Motor neuron (in vitro differentiated cells): ENCODE results near the gene CILP2. TPM values are rescaled to one million over a fixed set of nuclear protein-coding genes. Genes with fewer than 3 reads are reported as not detected.

Source experiments
- ATAC-seq, 8 experiments: fragments of 200-7000 bp; cut with Tn5 transposase; replicated peaks in 6 of 8; 2 replicates each; pipeline ENCODE4 v1.8.0; 2021; ENCODE audit warnings: mild to moderate bottlenecking in 8 of 8, moderate library complexity in 8 of 8
- H3K27ac ChIP-seq, 2 donors: fragments of 250-450 bp; sonication (Bioruptor Pico); 2 replicates each; pipeline ENCODE4 v1.9.0; 2021; ENCODE audit warnings: antibody characterized with exemption in 2 of 2, mild to moderate bottlenecking in 2 of 2, moderate library complexity in 1 of 2
- H3K4me1 ChIP-seq, 2 donors: fragments of 250-450 bp; sonication (Bioruptor Pico); replicated peaks in 1 of 2; 2 replicates each; pipeline ENCODE4 v1.6.1; 2021; ENCODE audit warnings: antibody characterized with exemption in 2 of 2, mild to moderate bottlenecking in 2 of 2, moderate library complexity in 1 of 2
- H3K4me3 ChIP-seq, 5 donors: fragments of 250-450 bp; sonication (Bioruptor Pico); 2 replicates each; pipeline ENCODE4 v1.9.0; 2021; ENCODE audit warnings: antibody characterized with exemption in 5 of 5, mild to moderate bottlenecking in 5 of 5, moderate library complexity in 4 of 5
- WGBS, 10 experiments: fragments of 450-650 bp; shearing (Covaris generic); methylation state at CpG; one replicate each; pipeline ENCODE4 v1.0.0; 2022; 5-methylcytosine and 5-hydroxymethylcytosine counted together
- in situ Hi-C, 9 experiments: fragments of 400-800 bp; cut with MboI; loops; one replicate each; pipeline ENCODE4 v1.15.0; 2021; ENCODE audit warnings: low sequenced_read_pairs in 9 of 9, low pct_unique_long_range_greater_than_20kb in 2 of 9; ENCODE audit not compliant: unreplicated experiment in 9 of 9
- total RNA-seq, 8 experiments: library from RNA; unstranded; fragments of 300-600 nt; gene quantifications; 2 replicates each; pipeline versions ENCODE4 v1.2.3 to v1.2.4, GENCODE V29; 2022

Gene CILP2
- total RNA-seq, 8 experiments from 2014 or later, result 0.37 to 1.5 (median 0.90) TPM

- Histone ChIP-seq H3K4me3 (no peak overlapping the region), H3K27ac (no peak overlapping the region), H3K4me1 (peaks cover 2 to 11% of the 10 kb centered on the region in 2 donors)
- in situ Hi-C loops, result loop anchor here in 8 of 9 experiments (10.0 to 25.0 kb wide), 2 partner anchors 103 to 110 kb away; partner anchors contain the start of genes GMIP (in 8 of the 8) and LPAR2 (in 3 of the 8)
- WGBS, 10 experiments, result 63 to 93% (median 87%) methylated on average over 1 to 8 of the region's 27 CpGs; no CpG with 5 or more reads in 3 of the 10 experiments
- ATAC-seq, result no peak
Observed at GRCh38 chr19:19534556-19535265, 3.4 kb upstream of the CILP2 start.

GRCh38 chr19:19535311-19536191 lies 2.5 kb upstream of the CILP2 start:
- Histone ChIP-seq H3K27ac (no peak overlapping the region), H3K4me3 (no peak overlapping the region), H3K4me1 (peaks cover 2 to 11% of the 10 kb centered on the region in 2 donors)
- 80 to 100% (median 95%) methylated on average over 1 to 2 of the region's 34 CpGs; no CpG with 5 or more reads in 6 of the 10 experiments for WGBS, 10 experiments
- no peak for ATAC-seq
- in situ Hi-C loops, result loop anchor here in 8 of 9 experiments (10.0 to 25.0 kb wide), 2 partner anchors 102 to 109 kb away; partner anchors contain the start of genes GMIP (in 8 of the 8) and LPAR2 (in 3 of the 8)

- ATAC-seq, result no peak
- 10 to 100% (median 56%) methylated on average over 1 to 11 of the region's 59 CpGs; no CpG with 5 or more reads in 4 of the 10 experiments for WGBS, 10 experiments
Observed at GRCh38 chr19:19537075-19538048, 703 bp upstream of the CILP2 start.

GRCh38 chr19:19538785-19539166 lies 711 bp downstream of the CILP2 start:
- WGBS, 10 experiments, result 10 to 28% methylated on average over 2 to 6 of the region's 7 CpGs; no CpG with 5 or more reads in 8 of the 10 experiments
- H3K4me3 ChIP-seq, result peak overlapping the region in 3 of 5 donors; percentile 36 to 40 (median 38)
- peak in 5 of 8 experiments; percentile 1 to 27 (median 6) for ATAC-seq

More at GRCh38 chr19:19537075-19538048, 703 bp upstream of the CILP2 start:
- in situ Hi-C loops, result loop anchor here in 8 of 9 experiments (10.0 to 25.0 kb wide), 2 partner anchors 100 to 107 kb away; partner anchors contain the start of genes GMIP (in 8 of the 8) and LPAR2 (in 3 of the 8)
- Histone ChIP-seq H3K27ac (no peak overlapping the region), H3K4me1 (peaks cover 1 to 16% of the 10 kb centered on the region in 2 donors), H3K4me3 (peak overlapping the region in 2 of 5 donors; percentile 38 to 40)

GRCh38 chr19:19539698-19540063 lies 1.6 kb downstream of the CILP2 start:
- WGBS, 10 experiments, result 40% methylated on average over 1 of the region's 19 CpGs; no CpG with 5 or more reads in 9 of the 10 experiments
- Histone ChIP-seq H3K27ac (no peak overlapping the region), H3K4me1 (peaks cover 0 to 14% of the 10 kb centered on the region in 2 donors), H3K4me3 (no peak overlapping the region)
- ATAC-seq, result no peak
- in situ Hi-C loops, result loop anchor here in 8 of 9 experiments (10.0 to 25.0 kb wide), 2 partner anchors 98 to 105 kb away; partner anchors contain the start of genes GMIP (in 8 of the 8) and LPAR2 (in 3 of the 8)

More at GRCh38 chr19:19538785-19539166, 711 bp downstream of the CILP2 start:
- Histone ChIP-seq H3K27ac (no peak overlapping the region), H3K4me1 (peaks cover 0 to 14% of the 10 kb centered on the region in 2 donors)
- in situ Hi-C loops, result loop anchor here in 8 of 9 experiments (10.0 to 25.0 kb wide), 2 partner anchors 99 to 106 kb away; partner anchors contain the start of genes GMIP (in 8 of the 8) and LPAR2 (in 3 of the 8)

- 60 to 100% (median 61%) methylated on average over 4 to 18 of the region's 74 CpGs; no CpG with 5 or more reads in 7 of the 10 experiments for WGBS, 10 experiments
- peak in 7 of 8 experiments; percentile 2 to 61 (median 52) for ATAC-seq
- Histone ChIP-seq H3K27ac (no peak overlapping the region), H3K4me3 (peak overlapping the region in 4 of 5 donors; percentile 22 to 27 (median 25)), H3K4me1 (peaks cover 0 to 14% of the 10 kb centered on the region in 2 donors)
- in situ Hi-C loops, result loop anchor here in 3 of 9 experiments (25.0 kb wide), 1 partner anchor 97 kb away; the partner anchor contains the start of genes GMIP (in 3 of the 3) and LPAR2 (in 3 of the 3)
Observed at GRCh38 chr19:19540064-19540714, 2.1 kb downstream of the CILP2 start.

GRCh38 chr19:19540715-19541515 lies 2.9 kb downstream of the CILP2 start:
- H3K27ac ChIP-seq, result no peak overlapping the region
- ATAC-seq, result peak in 7 of 8 experiments; percentile 13 to 79 (median 66)
- peaks cover 0 to 14% of the 10 kb centered on the region in 2 donors for H3K4me1 ChIP-seq
- WGBS, 10 experiments, result no CpG with 5 or more reads among the region's 45 CpGs
- in situ Hi-C loops, result loop anchor here in 3 of 9 experiments (25.0 kb wide), 1 partner anchor 96 kb away; the partner anchor contains the start of genes GMIP (in 3 of the 3) and LPAR2 (in 3 of the 3)
- peak overlapping the region in 4 of 5 donors; percentile 22 to 27 (median 25) for H3K4me3 ChIP-seq

- H3K27ac ChIP-seq, result no peak overlapping the region
- H3K4me3 ChIP-seq, result peak overlapping the region in 1 of 5 donors; percentile 27
- in situ Hi-C loops, result loop anchor here in 3 of 9 experiments (25.0 kb wide), 1 partner anchor 96 kb away; the partner anchor contains the start of genes GMIP (in 3 of the 3) and LPAR2 (in 3 of the 3)
- ATAC-seq, result no peak
- WGBS, 10 experiments, result 83% methylated on average over 2 of the region's 16 CpGs; no CpG with 5 or more reads in 9 of the 10 experiments
- peaks cover 0 to 14% of the 10 kb centered on the region in 2 donors for H3K4me1 ChIP-seq
Observed at GRCh38 chr19:19541616-19542015, 3.6 kb downstream of the CILP2 start.

GRCh38 chr19:19542507-19542906 lies 4.4 kb downstream of the CILP2 start:
- ATAC-seq, result no peak
- Histone ChIP-seq H3K4me3 (no peak overlapping the region), H3K4me1 (peaks cover 0 to 14% of the 10 kb centered on the region in 2 donors), H3K27ac (no peak overlapping the region)
- in situ Hi-C loops, result loop anchor here in 3 of 9 experiments (25.0 kb wide), 1 partner anchor 95 kb away; the partner anchor contains the start of genes GMIP (in 3 of the 3) and LPAR2 (in 3 of the 3)
- 83 to 100% (median 100%) methylated on average over 1 to 3 of the region's 12 CpGs; no CpG with 5 or more reads in 6 of the 10 experiments for WGBS, 10 experiments

GRCh38 chr19:19543101-19543500 lies 5.0 kb downstream of the CILP2 start:
- in situ Hi-C loops, result loop anchor here in 3 of 9 experiments (25.0 kb wide), 1 partner anchor 94 kb away; the partner anchor contains the start of genes GMIP (in 3 of the 3) and LPAR2 (in 3 of the 3)
- 80 to 100% (median 98%) methylated on average over 2 to 8 of the region's 13 CpGs; no CpG with 5 or more reads in 7 of the 10 experiments for WGBS, 10 experiments
- peaks cover 0 to 14% of the 10 kb centered on the region in 2 donors for H3K4me1 ChIP-seq
- no peak for ATAC-seq
- H3K4me3 ChIP-seq, result no peak overlapping the region
- H3K27ac ChIP-seq, result no peak overlapping the region
